Nephron (organoid): Measurements from ENCODE around the gene PRKAG2.

Experiments used
- H3K27ac Mint-ChIP-seq, 3 experiments: 2 replicates each; pipeline ENCODE4 v1.8.0; 2020; ENCODE audit warnings: mixed read lengths in 3 of 3, mild to moderate bottlenecking in 2 of 3, moderate library complexity in 1 of 3
- H3K27me3 Mint-ChIP-seq: 2 replicates; pipeline ENCODE4 v1.8.0; 2021; ENCODE audit warnings: low read depth, mild to moderate bottlenecking, moderate library complexity, mixed read lengths
- H3K36me3 Mint-ChIP-seq: 2 replicates; pipeline ENCODE4 v1.8.0; 2020; ENCODE audit warnings: low read depth, mixed read lengths
- H3K4me1 Mint-ChIP-seq: 2 replicates; pipeline ENCODE4 v1.8.0; 2020; ENCODE audit warnings: mixed read lengths
- H3K4me3 Mint-ChIP-seq, 3 experiments: 2 replicates each; pipeline ENCODE4 v1.8.0; 2020; ENCODE audit warnings: mild to moderate bottlenecking in 3 of 3, mixed read lengths in 3 of 3, moderate library complexity in 2 of 3
- H3K9me3 Mint-ChIP-seq: 2 replicates; pipeline ENCODE4 v1.8.0; 2020; ENCODE audit warnings: mixed read lengths
- TF ChIP-seq, protein P1 (sequence below), 3 experiments: fragments of 200-600 bp; sonication (generic); IDR thresholded peaks; one replicate each; pipeline ENCODE4 v1.5.0; 2021; ENCODE audit warnings: antibody characterized with exemption in 3 of 3; ENCODE audit not compliant: unreplicated experiment in 3 of 3

The PRKAG2 gene

DNA sequence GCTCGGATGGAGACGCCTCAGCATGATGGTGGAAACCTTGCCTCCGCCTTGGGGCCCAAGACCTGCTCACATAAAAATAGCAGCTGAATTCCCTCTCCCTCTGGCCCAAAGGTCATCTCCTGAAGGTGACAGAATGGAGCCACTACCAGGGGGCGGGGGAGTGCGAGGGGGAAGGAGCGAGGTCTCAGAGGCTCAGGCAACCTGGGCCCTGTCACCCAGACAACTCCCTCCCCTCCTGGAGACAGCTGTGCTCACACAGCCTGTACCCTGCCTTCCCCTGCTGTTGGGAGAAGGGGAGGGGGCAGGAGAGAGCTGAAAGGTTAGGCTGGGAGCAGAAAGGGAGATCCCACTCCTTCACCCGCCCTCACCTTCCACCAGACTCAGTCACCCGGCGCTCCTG, 184.2 kb downstream of the PRKAG2 start:
- Mint-ChIP-seq H3K27me3 (peaks cover 22% of the 10 kb centered on the region), H3K4me3 (no peak overlapping the region), H3K36me3 (no peaks in the 10 kb centered on the region), H3K4me1 (peaks cover 32% of the 10 kb centered on the region), H3K27ac (peak overlapping the region in 1 of 3 experiments; percentile 56), H3K9me3 (no peaks in the 10 kb centered on the region)
- TF ChIP-seq, protein P1, sequence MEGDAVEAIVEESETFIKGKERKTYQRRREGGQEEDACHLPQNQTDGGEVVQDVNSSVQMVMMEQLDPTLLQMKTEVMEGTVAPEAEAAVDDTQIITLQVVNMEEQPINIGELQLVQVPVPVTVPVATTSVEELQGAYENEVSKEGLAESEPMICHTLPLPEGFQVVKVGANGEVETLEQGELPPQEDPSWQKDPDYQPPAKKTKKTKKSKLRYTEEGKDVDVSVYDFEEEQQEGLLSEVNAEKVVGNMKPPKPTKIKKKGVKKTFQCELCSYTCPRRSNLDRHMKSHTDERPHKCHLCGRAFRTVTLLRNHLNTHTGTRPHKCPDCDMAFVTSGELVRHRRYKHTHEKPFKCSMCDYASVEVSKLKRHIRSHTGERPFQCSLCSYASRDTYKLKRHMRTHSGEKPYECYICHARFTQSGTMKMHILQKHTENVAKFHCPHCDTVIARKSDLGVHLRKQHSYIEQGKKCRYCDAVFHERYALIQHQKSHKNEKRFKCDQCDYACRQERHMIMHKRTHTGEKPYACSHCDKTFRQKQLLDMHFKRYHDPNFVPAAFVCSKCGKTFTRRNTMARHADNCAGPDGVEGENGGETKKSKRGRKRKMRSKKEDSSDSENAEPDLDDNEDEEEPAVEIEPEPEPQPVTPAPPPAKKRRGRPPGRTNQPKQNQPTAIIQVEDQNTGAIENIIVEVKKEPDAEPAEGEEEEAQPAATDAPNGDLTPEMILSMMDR (IDR thresholded peaks at IDR 0.05; ENCODE audit: unreplicated experiment in 3 of 3) = no peak

DNA sequence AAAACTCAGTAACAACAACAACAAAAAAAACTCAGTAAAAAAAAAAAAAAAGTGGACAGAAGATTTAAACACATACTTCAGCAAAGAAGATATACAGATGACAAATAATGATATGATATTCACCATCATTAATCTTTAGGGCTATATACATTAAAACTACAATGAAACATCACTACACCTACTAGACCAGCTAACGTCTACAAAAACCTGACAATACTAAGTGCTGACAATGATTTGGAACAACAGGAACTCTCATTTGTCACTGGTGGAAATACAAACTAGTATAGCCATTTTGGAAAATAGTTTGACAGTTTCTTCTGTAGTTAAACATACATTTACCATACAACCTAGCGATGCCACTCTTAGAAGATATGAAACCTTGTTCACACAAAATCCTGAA, 185.5 kb downstream of the PRKAG2 start:
- peaks cover 41% of the 10 kb centered on the region for H3K4me1 Mint-ChIP-seq
- no peaks in the 10 kb centered on the region for H3K36me3 Mint-ChIP-seq
- H3K4me3 Mint-ChIP-seq = no peak overlapping the region
- TF ChIP-seq, protein P1 (IDR thresholded peaks at IDR 0.05; ENCODE audit: unreplicated experiment in 3 of 3) = no peak
- H3K27ac Mint-ChIP-seq = no peak overlapping the region
- no peaks in the 10 kb centered on the region for H3K9me3 Mint-ChIP-seq
- H3K27me3 Mint-ChIP-seq = peaks cover 23% of the 10 kb centered on the region

DNA sequence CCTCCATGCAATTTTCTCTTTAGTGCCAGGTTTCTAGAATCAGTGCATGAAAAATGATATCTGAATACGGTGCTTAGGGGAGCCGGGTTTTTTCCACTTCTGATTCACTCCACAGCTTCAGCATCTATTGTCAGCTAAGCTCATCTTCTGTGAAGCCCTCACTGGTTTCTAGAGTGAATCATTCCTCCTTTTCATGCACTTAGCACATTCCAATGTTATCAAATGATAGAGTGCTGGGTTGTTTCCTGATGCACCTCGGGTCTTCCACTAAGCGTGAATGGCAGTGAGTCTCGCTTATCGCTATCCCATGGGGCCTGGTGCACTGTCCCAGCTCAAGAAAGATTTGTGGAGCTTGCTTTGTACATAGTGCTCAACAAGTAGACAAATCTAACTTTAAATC, 186.3 kb downstream of the PRKAG2 start:
- Mint-ChIP-seq H3K4me1 (peaks cover 37% of the 10 kb centered on the region), H3K4me3 (no peak overlapping the region), H3K27ac (no peak overlapping the region), H3K27me3 (peaks cover 26% of the 10 kb centered on the region), H3K36me3 (no peaks in the 10 kb centered on the region), H3K9me3 (no peaks in the 10 kb centered on the region)
- TF ChIP-seq, protein P1 (IDR thresholded peaks at IDR 0.05; ENCODE audit: unreplicated experiment in 3 of 3) = no peak

DNA sequence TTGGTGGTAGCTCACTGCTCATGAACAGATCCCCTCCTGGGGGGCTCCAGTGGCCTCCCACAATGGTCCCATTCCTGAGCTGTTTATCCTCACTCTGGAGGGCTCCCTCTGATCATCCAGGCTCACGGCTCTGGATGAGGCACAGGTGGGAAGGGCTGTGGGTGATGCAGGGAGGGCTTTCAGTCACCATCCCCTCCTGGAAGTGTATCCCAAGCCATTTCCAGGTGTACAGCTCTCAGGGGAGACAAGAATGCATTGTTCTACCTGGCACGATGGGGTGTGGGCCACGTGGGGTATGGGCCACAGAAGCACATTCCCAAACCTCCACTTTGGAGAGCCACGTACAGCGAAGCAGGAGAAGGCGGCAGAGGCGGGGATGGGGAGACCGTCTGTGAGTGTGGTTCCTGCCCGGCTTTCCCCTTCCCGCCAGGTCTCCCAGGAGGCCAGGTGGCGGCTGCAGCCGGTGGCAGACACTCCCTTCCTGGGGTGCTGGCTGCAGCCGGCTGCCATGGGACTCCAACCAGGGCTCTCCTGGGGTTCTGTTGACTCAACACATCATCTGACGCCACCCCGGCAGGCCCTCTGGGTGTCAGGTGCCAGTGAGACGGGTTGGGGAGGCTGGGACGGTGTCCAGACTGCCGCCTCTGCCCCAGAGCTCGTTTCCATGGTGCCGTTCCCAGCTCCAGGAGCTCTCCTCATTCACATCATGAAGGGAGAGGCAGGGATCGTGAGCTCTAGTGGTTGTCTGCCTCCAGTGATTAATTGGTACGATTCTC, 187.5 kb downstream of the PRKAG2 start:
- Mint-ChIP-seq H3K27me3 (peaks cover 16% of the 10 kb centered on the region), H3K4me3 (no peak overlapping the region), H3K27ac (no peak overlapping the region), H3K9me3 (no peaks in the 10 kb centered on the region), H3K4me1 (peaks cover 27% of the 10 kb centered on the region), H3K36me3 (no peaks in the 10 kb centered on the region)
- TF ChIP-seq, protein P1 (IDR thresholded peaks at IDR 0.05; ENCODE audit: unreplicated experiment in 3 of 3) = no peak

DNA sequence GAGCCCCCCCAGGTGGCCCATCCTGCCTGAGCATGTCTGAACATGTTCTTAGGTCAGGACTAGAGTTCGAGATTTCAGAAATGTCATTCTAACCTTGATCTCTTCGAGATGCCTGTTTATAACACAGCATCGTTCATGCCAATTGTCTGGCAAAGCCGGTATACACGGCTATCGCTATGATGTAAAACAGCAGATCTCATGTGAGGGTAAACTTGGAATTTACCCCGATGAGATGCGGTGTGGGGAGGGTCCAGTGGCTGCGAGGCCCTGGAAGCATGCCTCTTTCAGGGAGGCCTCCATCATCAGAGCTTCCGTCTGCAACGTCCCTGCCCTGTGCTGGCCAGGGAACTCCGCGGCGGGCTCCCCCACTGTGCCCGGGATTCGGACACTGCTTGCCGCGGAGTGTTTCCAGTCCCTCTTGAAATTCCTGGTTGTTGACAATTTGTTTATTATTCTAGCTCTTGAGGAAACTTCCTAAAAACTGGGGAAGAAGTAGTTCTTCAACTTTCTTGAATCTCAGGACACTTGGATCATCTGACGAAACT, 188.6 kb downstream of the PRKAG2 start:
- TF ChIP-seq, protein P1 (IDR thresholded peaks at IDR 0.05; ENCODE audit: unreplicated experiment in 3 of 3) = no peak
- Mint-ChIP-seq H3K27me3 (peaks cover 20% of the 10 kb centered on the region), H3K27ac (no peak overlapping the region), H3K9me3 (no peaks in the 10 kb centered on the region), H3K36me3 (no peaks in the 10 kb centered on the region), H3K4me1 (peaks cover 22% of the 10 kb centered on the region), H3K4me3 (no peak overlapping the region)
